Gastroesophageal sphincter (tissue), 4 donors: ENCODE measurements around the gene TSFM. TPM values are rescaled to one million over a fixed set of nuclear protein-coding genes. Genes with fewer than 3 reads are reported as not detected.

ENCODE experiments used
- ATAC-seq: fragments of 150-250 bp; one replicate; pipeline ENCODE4 v1.9.1; 2016; ENCODE audit warnings: mild to moderate bottlenecking, moderate library complexity
- H3K27ac ChIP-seq, 4 donors: fragments of 200-600 bp; sonication (generic) in 3 of 4; 1 replicate in 3 of 4; 2 replicates in 1 of 4; pipeline ENCODE4 v1.5.1; 2016 to 2019
- H3K27me3 ChIP-seq: fragments of 200-600 bp; sonication (generic); one replicate; pipeline ENCODE4 v1.5.1; 2019
- H3K36me3 ChIP-seq, 2 donors: fragments of 200-600 bp; sonication (generic); one replicate each; pipeline ENCODE4 v1.5.1; 2019; ENCODE audit warnings: control low read depth in 1 of 2
- H3K4me1 ChIP-seq, 3 donors: fragments of 200-600 bp; sonication (generic); 1 replicate in 2 of 3; 2 replicates in 1 of 3; pipeline ENCODE4 v1.5.1; 2016 to 2019; ENCODE audit warnings: control low read depth in 2 of 3
- H3K4me3 ChIP-seq, 2 donors: fragments of 200-600 bp; sonication (generic); one replicate each; pipeline ENCODE4 v1.5.1; 2019; ENCODE audit warnings: mild to moderate bottlenecking in 1 of 2, moderate library complexity in 1 of 2
- H3K9me3 ChIP-seq, 3 donors: fragments of 200-600 bp; sonication (generic); one replicate each; pipeline ENCODE4 v1.5.1; 2017 to 2019; ENCODE audit warnings: control low read depth in 2 of 3
- EP300 ChIP-seq: sonication (generic); formaldehyde crosslinking; IDR thresholded peaks from one replicate; pipeline ENCODE4 v1.6.1; 2017; ENCODE audit warnings: antibody characterized with exemption, mild to moderate bottlenecking
- POLR2A ChIP-seq, 2 donors: fragments of 450-650 bp; IDR thresholded peaks; one replicate each; pipeline ENCODE4 v1.6.1; 2017; ENCODE audit warnings: antibody characterized with exemption in 2 of 2, mild to moderate bottlenecking in 2 of 2, moderate library complexity in 1 of 2
- POLR2AphosphoS5 ChIP-seq: sonication (generic); formaldehyde crosslinking; IDR thresholded peaks from one replicate; pipeline ENCODE4 v1.6.1; 2017; ENCODE audit warnings: antibody characterized with exemption
- WGBS, 2 donors: methylation state at CpG; one replicate each; pipeline ENCODE4 v1.1.5; 2018; ENCODE audit warnings: low coverage in 1 of 2; 5-methylcytosine and 5-hydroxymethylcytosine counted together
- total RNA-seq, 4 donors: library from RNA; depleted of rRNA; stranded (reverse); fragments of >200 nt; gene quantifications; one replicate each; pipeline ENCODE4 v1.1.0, GENCODE V29; 2016
- TF ChIP-seq, protein P1 (sequence below), 4 experiments: fragments of 200-600 bp in 2 of 4; fragments of 450-650 bp in 2 of 4; sonication (generic) in 1 of 4; IDR thresholded peaks; one replicate each; pipeline ENCODE4 v1.5.1; 2017 to 2019; ENCODE audit warnings: antibody characterized with exemption in 4 of 4, mild to moderate bottlenecking in 2 of 4, moderate library complexity in 2 of 4

Gene TSFM
- total RNA-seq, 4 donors from 2014 or later: 26.4 to 30.9 (median 29.1) TPM

DNA sequence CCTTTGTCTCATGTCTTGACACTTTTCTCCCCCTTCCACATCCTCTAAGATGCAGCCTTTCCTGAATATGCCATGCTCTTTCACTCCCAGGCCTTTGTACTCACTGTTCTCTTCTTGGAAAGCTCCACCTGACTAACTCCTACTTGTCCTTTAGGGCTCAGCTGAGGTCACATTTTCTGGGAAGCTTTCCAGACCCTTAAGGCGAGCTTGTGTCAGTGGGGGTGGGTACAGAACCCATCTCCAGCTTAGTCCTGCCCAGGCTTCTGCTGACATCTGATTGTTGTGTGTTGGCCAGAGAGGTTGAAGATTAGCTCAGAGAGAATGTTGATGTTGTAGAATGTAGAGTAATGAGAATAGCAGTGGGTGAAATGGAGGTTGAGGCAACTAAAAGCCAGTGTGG lies 2.9 kb upstream of the TSFM start:
- Histone ChIP-seq H3K27me3 (no peaks in the 10 kb centered on the region), H3K4me1 (peaks cover 3 to 19% (median 6%) of the 10 kb centered on the region in 3 donors), H3K27ac (no peak overlapping the region), H3K4me3 (no peak overlapping the region), H3K9me3 (no peaks in the 10 kb centered on the region), H3K36me3 (peaks cover 0 to 49% of the 10 kb centered on the region in 2 donors)
- ATAC-seq: no peak
- WGBS, 2 donors: 13 to 20% methylated on average over 1 of the region's 1 CpG
- TF ChIP-seq POLR2A (IDR thresholded peaks at IDR 0.05): no peak
- TF ChIP-seq EP300: no peak
- TF ChIP-seq, protein P1, sequence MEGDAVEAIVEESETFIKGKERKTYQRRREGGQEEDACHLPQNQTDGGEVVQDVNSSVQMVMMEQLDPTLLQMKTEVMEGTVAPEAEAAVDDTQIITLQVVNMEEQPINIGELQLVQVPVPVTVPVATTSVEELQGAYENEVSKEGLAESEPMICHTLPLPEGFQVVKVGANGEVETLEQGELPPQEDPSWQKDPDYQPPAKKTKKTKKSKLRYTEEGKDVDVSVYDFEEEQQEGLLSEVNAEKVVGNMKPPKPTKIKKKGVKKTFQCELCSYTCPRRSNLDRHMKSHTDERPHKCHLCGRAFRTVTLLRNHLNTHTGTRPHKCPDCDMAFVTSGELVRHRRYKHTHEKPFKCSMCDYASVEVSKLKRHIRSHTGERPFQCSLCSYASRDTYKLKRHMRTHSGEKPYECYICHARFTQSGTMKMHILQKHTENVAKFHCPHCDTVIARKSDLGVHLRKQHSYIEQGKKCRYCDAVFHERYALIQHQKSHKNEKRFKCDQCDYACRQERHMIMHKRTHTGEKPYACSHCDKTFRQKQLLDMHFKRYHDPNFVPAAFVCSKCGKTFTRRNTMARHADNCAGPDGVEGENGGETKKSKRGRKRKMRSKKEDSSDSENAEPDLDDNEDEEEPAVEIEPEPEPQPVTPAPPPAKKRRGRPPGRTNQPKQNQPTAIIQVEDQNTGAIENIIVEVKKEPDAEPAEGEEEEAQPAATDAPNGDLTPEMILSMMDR (IDR thresholded peaks at IDR 0.05): no peak
- no peak for TF ChIP-seq POLR2AphosphoS5

DNA sequence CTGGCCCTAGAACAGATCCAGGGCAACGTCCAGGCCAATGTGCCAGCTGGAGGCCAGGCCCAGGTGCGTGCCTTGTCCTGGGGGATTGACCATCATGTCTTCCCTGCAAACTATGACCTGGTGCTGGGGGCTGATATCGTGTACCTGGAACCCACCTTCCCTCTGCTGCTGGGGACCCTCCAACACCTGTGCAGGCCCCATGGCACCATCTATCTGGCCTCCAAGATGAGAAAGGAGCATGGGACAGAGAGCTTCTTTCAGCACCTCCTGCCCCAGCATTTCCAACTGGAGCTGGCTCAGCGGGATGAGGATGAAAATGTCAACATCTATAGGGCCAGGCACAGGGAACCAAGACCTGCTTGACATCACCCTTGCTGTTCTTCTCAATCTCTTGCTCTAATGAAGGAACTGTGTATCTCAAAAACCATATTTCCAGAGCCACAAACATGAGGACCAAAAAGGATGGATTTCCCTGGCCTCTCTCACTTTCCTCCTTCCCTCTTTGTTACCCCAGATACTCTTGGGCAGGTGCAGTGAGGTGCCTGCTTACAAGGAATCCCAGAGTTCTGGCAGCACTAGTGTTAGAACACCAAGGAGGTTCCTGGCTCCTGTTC lies 2.2 kb upstream of the TSFM start:
- TF ChIP-seq POLR2A (IDR thresholded peaks at IDR 0.05): no peak
- no peak for TF ChIP-seq POLR2AphosphoS5
- TF ChIP-seq, protein P1 (IDR thresholded peaks at IDR 0.05): no peak
- no peak for TF ChIP-seq EP300
- Histone ChIP-seq H3K36me3 (peaks cover 0 to 48% of the 10 kb centered on the region in 2 donors), H3K4me3 (no peak overlapping the region), H3K4me1 (peaks cover 3 to 22% (median 6%) of the 10 kb centered on the region in 3 donors), H3K9me3 (no peaks in the 10 kb centered on the region), H3K27me3 (no peaks in the 10 kb centered on the region), H3K27ac (no peak overlapping the region)
- 83% methylated on average over 1 of the region's 4 CpGs; no CpG with 5 or more reads in 1 of the 2 donors for WGBS, 2 donors
- ATAC-seq: no peak

DNA sequence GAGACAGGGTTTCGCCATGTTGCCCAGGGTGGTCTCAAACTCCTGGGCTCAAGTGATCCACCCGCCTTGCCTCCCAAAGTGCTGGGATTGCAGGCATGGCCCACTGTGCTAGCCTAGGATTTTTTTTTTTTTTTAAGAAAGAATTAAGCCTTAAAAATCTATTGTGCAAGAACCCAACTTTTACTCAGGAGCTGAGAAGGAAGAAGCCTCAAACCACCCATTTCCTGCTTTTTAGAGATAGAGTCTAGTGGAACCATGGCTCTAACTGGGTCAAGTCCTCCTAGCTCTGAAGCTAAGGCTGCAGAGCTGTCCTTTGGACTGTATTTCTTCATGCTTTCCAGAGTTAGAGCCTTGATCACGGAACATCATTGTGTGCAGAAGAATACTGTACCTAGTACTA lies 1.3 kb upstream of the TSFM start:
- 90 to 93% methylated on average over 3 of the region's 3 CpGs for WGBS, 2 donors
- peaks cover 0 to 48% of the 10 kb centered on the region in 2 donors for H3K36me3 ChIP-seq
- H3K4me3 ChIP-seq: no peak overlapping the region
- no peaks in the 10 kb centered on the region for H3K27me3 ChIP-seq
- H3K4me1 ChIP-seq: peaks cover 3 to 22% (median 6%) of the 10 kb centered on the region in 3 donors
- no peak for ATAC-seq
- no peak overlapping the region for H3K27ac ChIP-seq
- TF ChIP-seq EP300: no peak
- TF ChIP-seq, protein P1 (IDR thresholded peaks at IDR 0.05): no peak
- H3K9me3 ChIP-seq: no peaks in the 10 kb centered on the region

DNA sequence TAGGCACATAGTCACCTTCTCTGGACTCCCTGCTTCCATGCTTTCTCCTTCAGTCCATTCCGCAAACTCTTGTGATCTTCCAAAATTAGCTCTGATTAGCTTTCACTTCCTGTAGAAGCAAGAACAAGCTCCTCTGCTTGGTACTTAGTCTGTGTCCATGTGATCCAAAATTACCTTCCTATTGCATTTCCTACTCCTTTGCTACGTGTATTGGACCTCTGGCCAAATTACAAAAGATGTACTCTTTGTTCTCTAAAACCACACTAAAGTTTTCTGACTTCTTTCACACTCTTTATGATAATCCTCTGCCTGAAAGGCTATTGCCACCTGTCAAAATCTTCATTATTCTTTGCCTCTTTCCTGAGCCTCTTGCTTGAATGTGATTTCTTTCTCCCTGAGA lies 786 bp upstream of the TSFM start:
- TF ChIP-seq, protein P1 (IDR thresholded peaks at IDR 0.05): no peak
- Histone ChIP-seq H3K4me1 (peaks cover 3 to 22% (median 6%) of the 10 kb centered on the region in 3 donors), H3K9me3 (no peaks in the 10 kb centered on the region), H3K27me3 (no peaks in the 10 kb centered on the region), H3K36me3 (peaks cover 0 to 51% of the 10 kb centered on the region in 2 donors), H3K27ac (peak overlapping the region in 1 of 4 donors; percentile 79), H3K4me3 (no peak overlapping the region)
- WGBS, 2 donors: 59 to 69% methylated on average over 2 of the region's 2 CpGs
- no peak for ATAC-seq

DNA sequence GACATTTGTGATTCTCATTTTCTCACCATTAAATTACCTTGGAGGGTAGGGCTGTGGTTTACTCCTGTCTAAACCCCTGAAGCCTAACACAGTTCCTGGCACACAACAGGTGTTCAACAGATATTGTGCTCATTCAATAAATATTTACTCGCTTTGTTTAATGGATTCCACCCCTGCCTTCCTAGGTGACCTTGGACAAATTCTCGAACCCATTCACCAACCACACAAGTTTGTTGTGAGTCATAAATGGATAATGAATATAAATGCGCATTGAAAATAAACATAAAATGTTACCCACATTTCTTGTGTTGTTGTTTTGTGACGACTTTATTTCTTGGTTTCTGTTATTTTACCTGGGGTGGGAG lies 362 bp upstream of the TSFM start:
- Histone ChIP-seq H3K27me3 (no peaks in the 10 kb centered on the region), H3K36me3 (peaks cover 0 to 55% of the 10 kb centered on the region in 2 donors), H3K4me1 (peaks cover 3 to 22% (median 6%) of the 10 kb centered on the region in 3 donors), H3K27ac (peak overlapping the region in 3 of 4 donors; percentile 79 to 86 (median 82)), H3K4me3 (peak overlapping the region in 1 of 2 donors; percentile 95), H3K9me3 (no peaks in the 10 kb centered on the region)
- 21 to 23% methylated on average over 4 of the region's 4 CpGs for WGBS, 2 donors
- ATAC-seq: peak; percentile 13
- TF ChIP-seq, protein P1 (IDR thresholded peaks at IDR 0.05): no peak
- no peak for TF ChIP-seq POLR2A (IDR thresholded peaks at IDR 0.05)
- no peak for TF ChIP-seq POLR2AphosphoS5
- no peak for TF ChIP-seq EP300
